WTC11 (cell line): ENCODE data around the gene MRPL10.

Source experiments
- ATF2 ChIP-seq: sonication (generic); formaldehyde crosslinking; IDR thresholded peaks from 2 replicates; pipeline ENCODE4 v1.8.1; 2022; ENCODE audit warnings: low read depth, missing genetic modification reagents, borderline replicate concordance
- ATF3 ChIP-seq: sonication (generic); formaldehyde crosslinking; conservative IDR thresholded peaks from 2 replicates; pipeline ENCODE4 v1.8.1; 2022; ENCODE audit warnings: mild to moderate bottlenecking, missing genetic modification reagents
- CTCF ChIP-seq: fragments of 200-600 bp; IDR thresholded peaks from 2 replicates; pipeline ENCODE4 v1.8.0; 2022; ENCODE audit warnings: antibody characterized with exemption
- ELF4 ChIP-seq: sonication (generic); formaldehyde crosslinking; IDR thresholded peaks from 2 replicates; pipeline ENCODE4 v1.8.1; 2022; ENCODE audit warnings: low read depth, mild to moderate bottlenecking, moderate library complexity, missing genetic modification reagents
- FOXJ3 ChIP-seq: sonication (generic); formaldehyde crosslinking; IDR thresholded peaks from 2 replicates; pipeline ENCODE4 v1.9.0; 2021; ENCODE audit warnings: missing genetic modification reagents, mild to moderate bottlenecking, borderline replicate concordance
- GRHL2 ChIP-seq: fragments of 250-450 bp; sonication (Bioruptor Pico); IDR thresholded peaks from 2 replicates; pipeline ENCODE4 v1.8.0; 2022; ENCODE audit warnings: mild to moderate bottlenecking, moderate library complexity; ENCODE audit not compliant: insufficient replicate concordance, severe bottlenecking
- GTF2I ChIP-seq: fragments of 250-450 bp; sonication (Bioruptor Pico); conservative IDR thresholded peaks from 2 replicates; pipeline ENCODE4 v1.4.0; 2021; ENCODE audit warnings: mild to moderate bottlenecking
- MAX ChIP-seq: sonication (generic); formaldehyde crosslinking; IDR thresholded peaks from 2 replicates; pipeline ENCODE4 v1.8.0; 2022; ENCODE audit warnings: mild to moderate bottlenecking, missing genetic modification reagents
- NFYB ChIP-seq: sonication (generic); formaldehyde crosslinking; conservative IDR thresholded peaks from 2 replicates; pipeline ENCODE4 v1.8.0; 2022; ENCODE audit warnings: low read depth, missing genetic modification reagents
- PRRX2 ChIP-seq: fragments of 250-450 bp; sonication (Bioruptor Pico); IDR thresholded peaks from 2 replicates; pipeline ENCODE4 v1.8.0; 2021; ENCODE audit warnings: mild to moderate bottlenecking
- SMAD3 ChIP-seq: sonication (generic); formaldehyde crosslinking; IDR thresholded peaks from 2 replicates; pipeline ENCODE4 v1.8.0; 2022; ENCODE audit warnings: missing genetic modification reagents, mild to moderate bottlenecking, borderline replicate concordance
- USF1 ChIP-seq: sonication (generic); formaldehyde crosslinking; IDR thresholded peaks from 2 replicates; pipeline ENCODE4 v1.8.0; 2022; ENCODE audit warnings: mild to moderate bottlenecking, missing genetic modification reagents
- ZBTB21 ChIP-seq: sonication (generic); formaldehyde crosslinking; IDR thresholded peaks from 2 replicates; pipeline ENCODE4 v1.8.1; 2023; ENCODE audit warnings: mild to moderate bottlenecking, missing genetic modification reagents, borderline replicate concordance
- ZNF121 ChIP-seq: sonication (generic); formaldehyde crosslinking; IDR thresholded peaks from 2 replicates; pipeline ENCODE4 v1.8.0; 2023; ENCODE audit warnings: missing genetic modification reagents

GRCh38 chr17:47821424-47822391 is 9.6 kb downstream of the MRPL10 start, which contains the start of gene OSBPL7:
- TF ChIP-seq CTCF (no peak), SMAD3 (CRISPR knock-in tag) (no peak), MAX (0 out of 2 replicates have a peak, but pooled peaks have one; percentile 17), ATF2 (CRISPR knock-in tag) (no peak), PRRX2 (CRISPR knock-in tag) (no peak), ZBTB21 (CRISPR knock-in tag) (0 out of 2 replicates have a peak, but pooled peaks have one; percentile 18), NFYB (no peak), ZNF121 (CRISPR knock-in tag) (no peak), GTF2I (CRISPR knock-in tag) (no peak), ATF3 (no peak), FOXJ3 (no peak), GRHL2 (CRISPR knock-in tag) (no peak), ELF4 (CRISPR knock-in tag) (no peak), USF1 (CRISPR knock-in tag) (no peak)
